Measurements from ENCODE around the gene NSUN6. TPM values are rescaled to one million over a fixed set of nuclear protein-coding genes. Genes with fewer than 3 reads are reported as not detected.
"Not testable (repeated sequence)": the region's sequence is repeated elsewhere in the genome, so short reads cannot be mapped to it uniquely, and the experiment has no call there.

NSUN6 gene
- polyA plus RNA-seq, 1 experiment = 2.7 TPM

DNA sequence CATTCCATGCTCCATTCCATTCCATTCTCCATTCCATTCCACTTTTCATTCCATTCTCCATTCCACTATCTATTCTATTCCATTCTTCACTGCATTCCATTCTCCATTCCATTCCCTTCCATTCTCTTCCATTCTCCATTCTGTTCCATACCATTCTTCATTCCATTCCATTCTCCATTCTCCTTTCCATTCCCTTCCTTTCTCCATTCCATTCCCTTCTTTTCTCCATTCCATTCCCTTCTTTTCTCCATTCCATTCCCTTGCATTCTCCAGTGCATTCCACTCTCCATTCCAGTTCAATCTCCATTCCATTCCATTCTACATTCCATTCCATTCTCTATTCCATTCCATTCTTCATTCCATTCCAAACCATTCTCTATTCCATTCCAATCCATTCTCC lies 80.3 kb downstream of the NSUN6 start:
- TF ChIP-seq, protein P1, sequence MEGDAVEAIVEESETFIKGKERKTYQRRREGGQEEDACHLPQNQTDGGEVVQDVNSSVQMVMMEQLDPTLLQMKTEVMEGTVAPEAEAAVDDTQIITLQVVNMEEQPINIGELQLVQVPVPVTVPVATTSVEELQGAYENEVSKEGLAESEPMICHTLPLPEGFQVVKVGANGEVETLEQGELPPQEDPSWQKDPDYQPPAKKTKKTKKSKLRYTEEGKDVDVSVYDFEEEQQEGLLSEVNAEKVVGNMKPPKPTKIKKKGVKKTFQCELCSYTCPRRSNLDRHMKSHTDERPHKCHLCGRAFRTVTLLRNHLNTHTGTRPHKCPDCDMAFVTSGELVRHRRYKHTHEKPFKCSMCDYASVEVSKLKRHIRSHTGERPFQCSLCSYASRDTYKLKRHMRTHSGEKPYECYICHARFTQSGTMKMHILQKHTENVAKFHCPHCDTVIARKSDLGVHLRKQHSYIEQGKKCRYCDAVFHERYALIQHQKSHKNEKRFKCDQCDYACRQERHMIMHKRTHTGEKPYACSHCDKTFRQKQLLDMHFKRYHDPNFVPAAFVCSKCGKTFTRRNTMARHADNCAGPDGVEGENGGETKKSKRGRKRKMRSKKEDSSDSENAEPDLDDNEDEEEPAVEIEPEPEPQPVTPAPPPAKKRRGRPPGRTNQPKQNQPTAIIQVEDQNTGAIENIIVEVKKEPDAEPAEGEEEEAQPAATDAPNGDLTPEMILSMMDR (IDR thresholded peaks at IDR 0.05; ENCODE audit: insufficient read depth, low read depth, low read length) = no peak
- CTCF ChIA-PET = no interaction called here
- POLR2A ChIA-PET = no interaction called here

DNA sequence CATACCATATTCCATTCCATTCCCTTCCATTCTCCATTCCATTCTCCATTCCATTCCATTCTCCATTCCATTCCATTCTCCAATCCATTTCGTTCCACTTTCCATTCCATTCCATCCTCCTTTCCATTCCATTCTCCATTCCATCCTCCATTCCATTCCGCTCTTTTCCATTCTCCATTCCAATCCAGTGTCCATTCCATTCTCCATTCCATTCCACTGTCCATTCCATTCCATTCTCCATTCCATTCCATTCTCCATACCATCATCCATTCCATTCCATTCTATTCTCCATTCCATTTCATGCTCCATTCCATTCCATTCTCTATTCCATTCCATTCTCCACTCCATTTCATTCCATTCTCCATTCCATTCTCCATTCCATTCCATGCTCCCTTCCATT lies 81.0 kb downstream of the NSUN6 start:
- H3K36me3 ChIP-seq (ENCODE audit: control insufficient read depth, insufficient read depth, low read length); DNase-seq (ENCODE audit: low read depth); H3K4me3 ChIP-seq (ENCODE audit: low read depth, low read length); POLR2A ChIA-PET; CTCF ChIA-PET; H3K27me3 ChIP-seq (ENCODE audit: control insufficient read depth, insufficient read depth, low read length): not testable (repeated sequence)

More for the DNA sequence above, 80.3 kb downstream of the NSUN6 start:
- no peak for DNase-seq (ENCODE audit: low read depth)
- Histone ChIP-seq H3K27me3 (ENCODE audit: control insufficient read depth, insufficient read depth, low read length) (no peaks in the 10 kb centered on the region), H3K4me3 (ENCODE audit: low read depth, low read length) (no peak overlapping the region), H3K36me3 (ENCODE audit: control insufficient read depth, insufficient read depth, low read length) (no peaks in the 10 kb centered on the region)

DNA sequence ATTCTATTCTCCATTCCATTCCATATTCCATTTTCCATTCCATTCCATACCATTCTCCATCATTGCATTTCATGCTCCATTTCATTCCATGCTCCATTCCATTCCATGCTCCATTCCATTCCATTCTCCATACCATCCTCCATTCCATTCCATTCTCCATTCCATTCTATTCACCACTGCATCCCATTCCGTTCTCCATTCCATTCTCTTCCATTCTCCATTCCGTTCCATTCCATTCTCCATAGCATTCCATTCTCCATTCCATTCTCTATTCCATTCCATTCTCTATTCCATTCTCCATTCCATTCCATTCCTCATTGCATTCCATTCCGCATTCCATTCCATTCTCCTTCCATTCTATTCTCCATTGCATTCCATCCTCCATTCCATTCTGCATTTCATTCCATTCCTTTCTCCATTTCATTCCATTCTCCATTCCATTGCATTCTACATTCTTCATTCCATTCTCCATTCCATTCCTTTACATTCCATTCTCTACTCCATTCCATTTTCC lies 84.0 kb downstream of the NSUN6 start:
- no peaks in the 10 kb centered on the region for H3K27me3 ChIP-seq (ENCODE audit: control insufficient read depth, insufficient read depth, low read length)
- ChIA-PET CTCF (no interaction called here), POLR2A (no interaction called here)
- no peak overlapping the region for H3K4me3 ChIP-seq (ENCODE audit: low read depth, low read length)
- TF ChIP-seq, protein P1 (IDR thresholded peaks at IDR 0.05; ENCODE audit: insufficient read depth, low read depth, low read length) = no peak
- no peaks in the 10 kb centered on the region for H3K36me3 ChIP-seq (ENCODE audit: control insufficient read depth, insufficient read depth, low read length)
- DNase-seq (ENCODE audit: low read depth) = no peak

DNA sequence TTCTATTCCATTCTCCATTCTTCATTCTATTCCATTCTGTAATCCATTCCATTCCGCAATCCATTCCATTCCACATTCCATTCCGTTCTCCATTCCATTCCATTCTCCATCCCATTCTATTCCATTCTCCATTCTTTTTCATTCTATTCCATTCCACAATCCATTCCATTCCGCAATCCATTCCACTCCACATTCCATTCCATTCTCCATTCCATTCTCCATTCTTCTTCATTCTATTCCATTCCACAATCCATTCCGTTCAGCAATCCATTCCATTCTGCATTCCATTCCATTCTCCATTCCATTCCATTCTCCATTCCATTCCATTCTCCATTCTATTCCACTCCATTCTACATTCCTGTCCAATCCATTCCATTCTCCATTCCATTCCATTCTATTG lies 85.2 kb downstream of the NSUN6 start:
- ChIA-PET CTCF (no interaction called here), POLR2A (no interaction called here)
- no peak for DNase-seq (ENCODE audit: low read depth)
- no peaks in the 10 kb centered on the region for H3K36me3 ChIP-seq (ENCODE audit: control insufficient read depth, insufficient read depth, low read length)
- H3K4me3 ChIP-seq (ENCODE audit: low read depth, low read length) = no peak overlapping the region
- no peaks in the 10 kb centered on the region for H3K27me3 ChIP-seq (ENCODE audit: control insufficient read depth, insufficient read depth, low read length)
- TF ChIP-seq, protein P1 (IDR thresholded peaks at IDR 0.05; ENCODE audit: insufficient read depth, low read depth, low read length) = no peak

DNA sequence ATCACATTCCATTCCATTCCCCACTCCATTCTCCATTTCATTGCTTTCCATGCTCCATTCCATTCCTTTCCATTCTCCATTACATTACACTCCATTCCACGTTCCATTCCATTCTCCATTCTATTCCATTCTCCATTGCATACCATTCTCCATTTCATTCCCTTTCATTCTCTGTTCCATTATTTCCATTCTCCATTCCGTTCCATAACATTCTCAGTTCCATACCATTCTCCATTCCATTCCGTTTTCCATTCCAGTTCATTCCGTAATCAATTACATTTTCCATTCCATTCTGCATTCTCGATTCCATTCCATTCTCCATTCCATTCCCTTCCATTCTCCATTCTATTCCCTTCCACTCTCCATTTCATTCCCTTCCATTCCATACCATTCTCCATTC lies 86.4 kb downstream of the NSUN6 start:
- CTCF ChIA-PET = no interaction called here
- TF ChIP-seq, protein P1 (IDR thresholded peaks at IDR 0.05; ENCODE audit: insufficient read depth, low read depth, low read length) = no peak
- DNase-seq (ENCODE audit: low read depth) = no peak
- POLR2A ChIA-PET = no interaction called here
- no peak overlapping the region for H3K4me3 ChIP-seq (ENCODE audit: low read depth, low read length)
- H3K36me3 ChIP-seq (ENCODE audit: control insufficient read depth, insufficient read depth, low read length) = no peaks in the 10 kb centered on the region
- no peaks in the 10 kb centered on the region for H3K27me3 ChIP-seq (ENCODE audit: control insufficient read depth, insufficient read depth, low read length)

DNA sequence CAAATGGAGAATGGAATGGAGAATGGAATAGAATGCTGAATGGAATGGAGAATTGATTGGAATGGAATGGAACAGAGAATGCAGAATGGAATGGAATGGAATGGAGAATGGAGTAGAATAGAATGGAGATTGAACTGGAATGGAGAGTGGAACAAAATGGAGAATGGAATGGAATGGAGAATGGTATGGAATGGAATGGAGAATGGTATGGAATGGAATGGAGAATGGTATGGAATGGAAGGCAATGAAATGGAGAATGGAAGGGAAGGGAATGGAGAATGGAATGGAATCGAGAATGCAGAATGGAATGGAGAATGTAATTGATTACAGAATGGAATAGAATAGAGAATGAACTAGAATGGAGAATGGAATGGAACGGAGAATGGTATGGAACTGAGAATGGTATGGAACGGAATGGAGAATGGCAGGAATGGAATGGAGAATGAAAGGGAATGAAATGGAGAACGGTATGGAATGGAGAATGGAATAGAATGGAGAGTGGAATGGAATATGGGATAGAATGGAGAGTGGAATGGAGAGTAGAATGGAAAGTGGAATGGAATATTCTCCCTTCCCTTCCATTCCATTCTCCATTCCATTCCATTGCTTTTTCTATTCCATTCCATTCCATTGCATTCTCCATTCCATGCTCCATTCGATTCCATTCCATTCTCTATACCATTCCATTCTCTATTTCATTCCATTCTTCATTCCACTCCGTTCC lies 88.2 kb downstream of the NSUN6 start:
- ChIA-PET CTCF (no interaction called here), POLR2A (no interaction called here)
- TF ChIP-seq, protein P1 (IDR thresholded peaks at IDR 0.05; ENCODE audit: insufficient read depth, low read depth, low read length) = no peak
- no peak for DNase-seq (ENCODE audit: low read depth)
- Histone ChIP-seq H3K4me3 (ENCODE audit: low read depth, low read length) (no peak overlapping the region), H3K36me3 (ENCODE audit: control insufficient read depth, insufficient read depth, low read length) (no peaks in the 10 kb centered on the region), H3K27me3 (ENCODE audit: control insufficient read depth, insufficient read depth, low read length) (no peaks in the 10 kb centered on the region)
